ENCODE data around the gene IDUA.

IDUA gene

DNA sequence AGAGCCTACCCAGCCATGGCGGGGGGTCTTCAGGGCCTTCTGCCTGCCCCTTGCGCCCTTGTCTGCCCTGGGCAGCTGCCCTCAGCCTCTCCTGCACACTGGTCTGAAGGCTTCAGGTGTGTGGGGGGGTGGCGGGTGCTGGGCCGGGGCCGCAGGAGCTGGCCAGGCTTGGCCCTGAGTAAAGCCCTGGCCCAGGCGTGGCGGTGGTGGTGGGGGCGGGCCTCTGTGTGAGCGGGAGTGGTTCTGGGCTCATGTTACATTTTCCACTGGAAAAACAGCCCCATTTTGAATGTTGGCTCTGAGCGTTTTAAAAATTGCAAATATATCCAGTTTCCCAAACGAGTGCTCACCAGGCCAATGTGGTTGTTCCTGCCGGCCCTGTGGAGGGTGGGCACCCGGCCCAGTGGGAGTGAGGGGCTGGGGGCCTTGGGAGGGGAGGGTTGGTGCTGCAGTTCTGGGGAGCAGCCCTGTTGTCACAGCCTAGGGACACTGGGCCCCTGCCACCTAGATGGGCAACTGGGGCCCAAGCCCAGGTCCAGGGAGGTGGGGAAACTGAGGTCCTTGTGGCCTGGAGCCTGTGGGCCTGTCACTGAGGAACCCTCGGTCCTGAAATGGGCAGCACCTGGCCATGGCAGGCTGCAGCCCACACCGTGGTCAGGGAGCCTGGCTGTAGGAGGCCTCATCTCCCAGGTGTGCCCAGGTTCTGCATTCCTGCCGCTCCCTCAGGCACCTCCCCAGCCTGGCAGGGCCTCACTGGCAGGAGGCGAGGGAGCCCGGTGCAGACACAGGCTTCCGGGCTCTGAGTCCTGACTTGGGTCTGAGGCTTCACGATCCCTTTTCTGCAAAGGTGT, 52.9 kb downstream of the IDUA start:
- intact Hi-C loops (cut with DNase I) = loop anchor here (10.0 kb wide), 1 partner anchor 265 kb away; no protein-coding TSS in a partner anchor
- peak in 1 of 10 donors; percentile 72 for DNase-seq

DNA sequence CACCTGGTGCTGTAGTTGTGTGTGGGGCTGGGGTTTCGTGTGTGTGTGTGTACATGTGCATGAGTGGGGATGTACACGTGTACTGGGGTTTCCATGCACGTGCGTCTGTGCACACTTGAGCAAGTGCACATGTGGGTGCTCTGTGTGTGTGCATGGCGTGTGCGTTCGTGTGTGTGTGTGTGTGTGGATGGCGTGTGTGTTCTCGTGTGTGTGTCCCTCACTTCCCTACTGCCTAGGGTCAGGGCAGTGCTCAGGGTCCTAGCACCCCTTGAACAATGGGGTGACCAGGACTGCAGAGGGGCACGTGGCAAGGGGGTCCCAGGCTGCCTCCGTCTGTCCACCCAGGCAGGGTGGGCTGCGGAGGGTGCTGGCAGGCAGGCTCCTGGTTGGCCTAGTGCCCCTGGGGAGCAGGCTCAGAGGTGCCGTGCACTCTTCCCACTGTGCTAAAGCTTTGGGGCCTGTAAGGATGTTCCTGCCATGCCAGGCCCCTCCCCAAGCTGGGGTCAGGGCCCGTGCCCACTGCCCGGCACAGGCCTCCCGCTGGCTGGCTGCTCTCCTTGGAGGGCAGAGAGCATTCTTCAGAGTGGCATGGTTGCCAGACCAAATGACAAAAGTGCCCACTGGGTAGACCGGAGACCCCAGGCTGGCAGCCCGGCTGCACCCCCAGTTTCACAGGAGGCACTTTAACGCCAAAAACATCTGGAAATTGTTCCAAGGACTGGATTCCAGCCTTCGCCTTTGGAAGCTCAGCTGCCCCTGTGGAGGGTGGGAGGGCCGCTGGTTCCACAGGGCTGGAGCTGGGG, 53.7 kb downstream of the IDUA start:
- no peak for DNase-seq
- intact Hi-C loops (cut with DNase I) = loop anchor here (10.0 kb wide), 1 partner anchor 264 kb away; no protein-coding TSS in a partner anchor

DNA sequence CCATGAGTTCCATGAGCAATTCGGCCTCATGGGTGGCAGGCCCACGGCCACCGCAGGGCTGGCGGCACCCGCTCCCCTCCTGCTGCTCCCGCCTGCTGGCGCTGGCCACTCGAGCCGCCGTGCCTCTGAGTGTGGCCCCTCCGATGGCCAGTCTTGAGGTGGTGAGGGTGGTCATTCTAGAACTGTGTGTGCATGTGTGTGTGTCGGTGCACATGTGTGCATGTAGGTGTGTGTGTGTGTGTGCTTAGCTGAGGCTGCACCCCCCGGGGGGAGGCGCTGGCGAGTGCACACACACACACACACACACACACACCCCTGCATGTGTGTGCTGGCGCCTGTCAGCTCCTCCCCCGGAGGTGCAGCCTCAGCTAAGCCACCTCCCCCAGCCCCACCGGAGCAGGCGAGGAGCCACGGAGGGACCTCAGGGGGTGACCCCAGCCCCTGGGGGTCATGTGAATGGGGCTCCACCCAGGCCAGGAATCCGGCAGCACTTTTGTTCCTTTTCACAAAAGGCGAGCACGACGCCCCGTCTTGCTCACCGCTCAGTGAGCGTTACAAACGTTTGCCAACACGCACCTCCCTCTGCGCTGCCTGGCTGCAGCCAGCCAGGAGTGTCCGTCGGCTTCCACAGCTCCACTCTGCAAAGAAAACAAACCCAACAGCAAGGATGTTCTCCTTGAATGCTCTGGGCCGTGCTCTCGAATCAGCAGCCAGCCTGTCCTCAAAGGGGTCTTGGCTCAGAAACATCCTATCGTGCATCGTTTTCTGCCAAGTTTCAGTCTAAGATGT, 54.5 kb downstream of the IDUA start:
- intact Hi-C loops (cut with DNase I) = loop anchor here (10.0 kb wide), 1 partner anchor 263 kb away; no protein-coding TSS in a partner anchor

DNA sequence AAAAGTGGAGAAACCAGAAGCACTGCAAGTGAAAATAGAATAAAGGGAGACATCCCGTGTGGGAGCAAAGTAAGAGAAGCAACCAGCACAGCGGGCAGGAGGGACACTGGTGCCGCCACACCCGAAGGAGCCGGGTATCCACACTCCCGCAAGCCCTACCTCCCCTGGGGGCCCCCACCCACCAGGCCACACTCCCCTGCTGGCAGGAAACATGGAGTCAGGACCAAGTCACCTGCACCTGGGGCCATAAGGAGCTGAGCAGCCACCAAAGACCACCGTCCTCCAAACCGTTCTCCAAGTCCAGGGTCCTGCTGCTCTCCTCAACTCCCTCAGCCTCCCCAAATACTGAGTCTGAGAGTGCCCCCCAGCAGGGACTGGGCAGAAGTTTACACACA, 55.1 kb downstream of the IDUA start:
- peak in 2 of 10 donors; percentile 25 to 66 for DNase-seq
- intact Hi-C loops (cut with DNase I) = loop anchor here (10.0 kb wide), 1 partner anchor 263 kb away; no protein-coding TSS in a partner anchor

More for the DNA sequence above, 54.5 kb downstream of the IDUA start:
- DNase-seq = peak in 2 of 10 donors; percentile 21 to 50

DNA sequence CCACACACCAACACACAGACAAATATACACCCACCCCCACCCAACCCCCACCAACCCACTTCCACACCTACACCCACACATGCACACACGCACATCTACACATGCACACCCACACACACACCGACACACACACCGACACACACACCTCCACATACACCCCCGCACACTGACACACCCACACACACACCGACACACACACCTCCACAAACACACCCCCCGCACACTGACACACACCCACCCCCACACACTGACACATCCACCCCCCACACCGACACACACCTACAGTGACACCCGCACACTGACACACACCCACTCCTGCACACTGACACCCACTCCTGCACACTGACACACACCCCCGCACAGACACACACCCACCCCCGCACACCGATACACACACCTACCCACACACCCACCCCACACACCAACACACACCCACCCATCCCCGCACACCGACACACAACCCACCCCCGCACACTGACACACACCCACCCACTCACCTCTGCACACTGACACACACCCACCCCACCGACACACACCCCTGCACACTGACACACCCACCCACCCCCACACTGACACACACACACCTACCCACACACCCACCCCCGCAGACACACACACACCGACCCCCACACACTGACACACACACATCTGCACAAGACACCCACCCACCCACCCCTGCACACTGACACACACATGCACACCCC, 55.7 kb downstream of the IDUA start:
- DNase-seq = peak in 4 of 10 donors; percentile 3 to 58 (median 23)
- intact Hi-C loops (cut with DNase I) = loop anchor here (10.0 kb wide), 1 partner anchor 262 kb away; no protein-coding TSS in a partner anchor

GRCh38 chr4:1043162-1043561, 56.3 kb downstream of the IDUA start:
- intact Hi-C loops (cut with DNase I) = loop anchor here (10.0 kb wide), 1 partner anchor 262 kb away; no protein-coding TSS in a partner anchor
- peak in 1 of 10 donors; percentile 1 for DNase-seq

DNA sequence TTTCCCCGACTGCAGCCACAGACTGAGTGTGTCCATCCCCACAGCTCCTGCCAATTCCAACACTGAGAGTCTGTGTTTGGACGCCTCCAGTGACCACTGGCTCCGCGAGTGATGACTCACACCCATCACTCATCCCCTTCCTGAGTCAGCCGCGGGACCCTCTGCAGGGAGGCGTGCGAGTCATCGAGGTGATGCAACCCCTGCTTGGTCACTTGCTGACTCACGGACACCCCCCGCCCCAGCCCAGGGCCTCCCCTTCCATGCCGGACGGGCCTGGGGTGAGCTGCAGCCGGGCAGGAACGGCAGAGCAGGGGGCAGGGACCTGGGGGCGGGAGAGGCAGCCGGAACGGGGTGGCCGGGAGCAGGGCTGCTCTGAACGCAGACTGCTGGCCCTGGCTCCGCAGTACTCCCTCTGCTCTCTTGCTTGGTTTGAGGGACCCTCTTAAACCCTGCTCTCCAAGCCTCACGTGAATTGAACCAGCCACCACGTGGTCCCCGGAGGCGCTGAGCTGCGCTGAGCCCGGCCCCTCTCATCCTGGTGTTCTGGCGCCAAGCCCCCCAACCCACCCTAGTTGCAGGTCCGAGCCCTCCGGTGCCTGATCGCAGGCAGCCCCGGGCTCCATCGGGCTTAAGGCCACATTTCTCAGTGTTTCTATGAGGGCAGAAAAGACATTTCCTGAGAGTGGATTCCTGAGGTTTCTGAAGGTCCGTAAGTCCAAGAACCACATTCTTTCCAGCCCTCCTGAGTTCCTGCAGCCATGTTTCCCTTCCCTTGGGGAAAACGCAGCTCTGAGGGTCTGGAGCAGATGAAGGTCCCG, 57.0 kb downstream of the IDUA start:
- intact Hi-C loops (cut with DNase I) = loop anchor here (10.0 kb wide), 1 partner anchor 261 kb away; no protein-coding TSS in a partner anchor
- DNase-seq = peak in 9 of 10 donors; percentile 37 to 96 (median 76)

GRCh38 chr4:1044469-1045192, 57.8 kb downstream of the IDUA start:
- intact Hi-C loops (cut with DNase I) = loop anchor here (10.0 kb wide), 1 partner anchor 260 kb away; no protein-coding TSS in a partner anchor
- peak in 4 of 10 donors; percentile 26 to 84 (median 66) for DNase-seq

- intact Hi-C loops (cut with DNase I) = loop anchor here (10.0 kb wide), 1 partner anchor 260 kb away; no protein-coding TSS in a partner anchor
- DNase-seq = peak in 3 of 10 donors; percentile 52 to 85 (median 75)
Observed at GRCh38 chr4:1045193-1045594, 58.4 kb downstream of the IDUA start.

GRCh38 chr4:1045595-1046201, 58.9 kb downstream of the IDUA start:
- DNase-seq = peak in 3 of 10 donors; percentile 76 to 91 (median 84)
- intact Hi-C loops (cut with DNase I) = loop anchor here (10.0 kb wide), 1 partner anchor 259 kb away; no protein-coding TSS in a partner anchor

DNA sequence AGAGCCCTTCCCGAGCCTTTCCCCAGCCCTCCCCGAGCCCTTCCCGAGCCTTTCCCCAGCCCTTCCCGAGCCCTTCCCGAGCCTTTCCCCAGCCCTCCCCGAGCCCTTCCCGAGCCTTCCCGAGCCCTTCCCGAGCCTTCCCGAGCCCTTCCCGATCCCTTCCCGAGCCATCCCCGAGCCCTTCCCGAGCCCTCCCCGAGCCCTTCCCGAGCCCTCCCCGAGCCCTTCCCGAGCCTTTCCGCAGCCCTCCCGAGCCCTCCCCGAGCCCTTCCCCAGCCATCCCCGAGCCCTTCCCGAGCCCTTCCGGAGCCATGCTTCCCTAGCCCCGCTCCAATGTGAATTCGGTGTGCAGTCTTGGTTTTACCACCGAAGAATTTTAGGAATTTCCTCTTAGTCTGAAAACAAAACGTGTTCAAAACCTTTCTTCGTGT, 59.8 kb downstream of the IDUA start:
- peak in 8 of 10 donors; percentile 7 to 90 (median 70) for DNase-seq
- intact Hi-C loops (cut with DNase I) = loop anchor here (10.0 kb wide), 1 partner anchor 258 kb away; no protein-coding TSS in a partner anchor

DNA sequence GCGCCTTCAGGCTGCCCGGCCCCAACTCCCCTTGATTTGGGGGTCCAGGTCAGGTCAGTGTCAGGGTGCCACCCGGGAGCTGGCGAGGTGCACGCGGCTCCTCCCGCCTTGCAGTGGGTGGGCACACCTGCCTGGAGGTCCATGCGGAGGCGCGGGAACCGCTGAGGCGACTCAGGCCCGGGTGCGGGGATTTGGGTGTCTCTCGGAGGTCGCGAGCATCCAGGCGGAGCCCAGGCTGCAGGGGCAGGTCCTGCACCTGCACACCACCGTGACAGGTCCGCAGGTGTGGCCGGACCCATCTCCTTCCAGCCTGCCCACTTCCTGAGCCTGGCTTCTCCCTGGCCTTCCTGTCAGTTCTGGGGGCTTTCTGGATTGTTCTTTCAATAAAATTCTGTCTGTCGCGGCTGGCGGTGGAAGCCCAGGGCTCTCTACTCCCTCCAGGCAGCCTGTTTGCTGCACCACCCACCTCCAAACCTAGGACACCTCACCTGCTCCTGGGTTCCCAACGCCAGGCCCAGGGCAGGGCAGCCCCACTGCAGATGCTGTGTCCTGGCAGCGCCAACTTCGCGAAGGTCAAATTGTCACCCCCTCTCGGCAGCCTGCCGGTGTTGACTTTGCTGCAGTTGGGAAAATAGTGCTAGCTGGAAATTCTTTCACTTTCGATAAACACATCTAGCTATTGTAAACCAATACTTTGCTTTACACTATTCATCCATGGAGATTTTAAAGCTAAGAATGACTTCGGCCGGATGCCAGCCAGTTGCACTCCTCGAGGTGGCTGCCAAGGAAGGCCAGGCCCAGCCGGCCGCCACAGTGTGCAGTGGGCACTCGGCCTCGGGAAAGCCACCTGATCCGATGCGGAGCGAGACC, 60.5 kb downstream of the IDUA start:
- intact Hi-C loops (cut with DNase I) = loop anchor here (10.0 kb wide), 1 partner anchor 257 kb away; no protein-coding TSS in a partner anchor
- peak in 6 of 10 donors; percentile 7 to 82 (median 45) for DNase-seq

- peak in 7 of 10 donors; percentile 6 to 78 (median 9) for DNase-seq
- intact Hi-C loops (cut with DNase I) = loop anchor here (10.0 kb wide), 1 partner anchor 257 kb away; no protein-coding TSS in a partner anchor
Observed at GRCh38 chr4:1047976-1048772, 61.3 kb downstream of the IDUA start.

DNA sequence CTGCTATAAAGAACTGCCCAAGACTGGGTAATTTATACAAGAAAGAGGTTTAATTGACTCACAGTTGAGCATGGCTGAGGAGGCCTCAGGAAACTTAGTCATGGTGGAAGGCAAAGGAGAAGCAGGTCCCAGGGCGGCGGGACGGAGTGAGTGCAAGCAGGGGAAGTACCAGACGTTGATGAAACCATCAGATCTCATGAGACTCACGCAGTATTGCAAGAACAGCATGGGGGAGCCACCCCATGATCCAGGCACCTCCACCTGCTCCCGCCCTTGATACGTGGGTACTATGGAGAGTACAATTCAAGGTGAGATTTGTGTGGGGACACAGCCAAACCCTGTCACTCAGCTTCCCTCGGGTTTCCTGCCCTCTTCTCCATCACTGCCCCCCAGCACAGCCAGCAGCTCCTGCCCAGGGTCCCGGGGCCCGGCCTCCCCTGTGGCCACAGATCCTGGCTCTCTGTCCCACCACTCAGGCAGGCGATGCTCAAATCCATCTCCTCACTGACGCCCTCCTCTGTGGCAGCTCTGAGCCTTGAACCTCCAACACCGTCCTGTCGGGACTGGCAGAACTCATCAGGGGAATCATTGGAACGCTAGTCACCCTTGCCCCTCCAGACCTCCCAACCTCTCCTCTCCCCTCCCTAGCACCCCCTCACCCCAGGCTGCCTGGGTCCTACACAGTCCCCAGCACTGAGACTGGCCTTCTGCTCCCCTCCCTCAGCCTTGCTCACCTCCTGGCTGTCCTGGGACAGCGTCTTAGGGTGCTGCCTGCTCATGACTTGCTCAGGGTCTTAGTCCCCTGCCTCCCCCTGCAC, 62.1 kb downstream of the IDUA start:
- intact Hi-C loops (cut with DNase I) = loop anchor here (10.0 kb wide), 1 partner anchor 256 kb away; no protein-coding TSS in a partner anchor
- DNase-seq = peak in 5 of 10 donors; percentile 6 to 60 (median 18)
